HepG2 (cell line): Measurements from ENCODE around the gene SERPINB10. TPM values are rescaled to one million over a fixed set of nuclear protein-coding genes. Genes with fewer than 3 reads are reported as not detected.

ENCODE experiments used
- ARID2 ChIP-seq: sonication (generic); formaldehyde crosslinking; IDR thresholded peaks from 2 replicates; pipeline ENCODE4 v1.8.1; 2022; ENCODE audit warnings: mild to moderate bottlenecking, missing genetic modification reagents, borderline replicate concordance
- FOXK2 ChIP-seq: fragments of 450-650 bp; IDR thresholded peaks from 2 replicates; pipeline ENCODE4 v1.6.1; 2016
- HMG20A ChIP-seq: IDR thresholded peaks from 2 replicates; pipeline ENCODE4 v1.6.1; 2016; ENCODE audit warnings: borderline replicate concordance
- HOXA3 ChIP-seq: sonication (generic); formaldehyde crosslinking; IDR thresholded peaks from 2 replicates; pipeline ENCODE4 v1.5.0; 2020; ENCODE audit warnings: missing genetic modification reagents
- KLF13 ChIP-seq: sonication (generic); formaldehyde crosslinking; IDR thresholded peaks from 2 replicates; pipeline ENCODE4 v1.4.0; 2020; ENCODE audit warnings: mild to moderate bottlenecking, missing genetic modification reagents
- SYNCRIP ChIP-seq: fragments of 200-400 bp; formaldehyde crosslinking; IDR thresholded peaks from 2 replicates; pipeline ENCODE4 v1.6.1; 2018; ENCODE audit warnings: mild to moderate bottlenecking, low read depth, low read length; ENCODE audit not compliant: insufficient read depth
- THYN1 ChIP-seq: sonication (generic); formaldehyde crosslinking; IDR thresholded peaks from 2 replicates; pipeline ENCODE4 v1.8.1; 2023; ENCODE audit warnings: low read depth, mild to moderate bottlenecking, moderate library complexity, missing genetic modification reagents, borderline replicate concordance
- TOPORS ChIP-seq: sonication (generic); formaldehyde crosslinking; IDR thresholded peaks from 2 replicates; pipeline ENCODE4 v1.8.0; 2023; ENCODE audit warnings: mild to moderate bottlenecking, missing genetic modification reagents
- ZFP36 ChIP-seq: fragments of 150-350 bp; IDR thresholded peaks from 2 replicates; pipeline ENCODE4 v1.6.1; 2018; ENCODE audit warnings: borderline replicate concordance, low read length, low read depth; ENCODE audit not compliant: partially characterized antibody
- ZFYVE20 ChIP-seq: sonication (generic); formaldehyde crosslinking; IDR thresholded peaks from 2 replicates; pipeline ENCODE4 v1.8.0; 2023; ENCODE audit warnings: low read depth, mild to moderate bottlenecking, moderate library complexity, missing genetic modification reagents, borderline replicate concordance
- ZNF530 ChIP-seq: sonication (generic); formaldehyde crosslinking; IDR thresholded peaks from 2 replicates; pipeline ENCODE4 v1.5.0; 2020; ENCODE audit warnings: low read depth, mild to moderate bottlenecking, missing genetic modification reagents
- ZNF572 ChIP-seq: sonication (generic); formaldehyde crosslinking; IDR thresholded peaks from 2 replicates; pipeline ENCODE4 v1.5.1; 2020; ENCODE audit warnings: mild to moderate bottlenecking, missing genetic modification reagents
- ZNF713 ChIP-seq: sonication (generic); formaldehyde crosslinking; IDR thresholded peaks from 2 replicates; pipeline ENCODE4 v1.4.0; 2020; ENCODE audit warnings: mild to moderate bottlenecking, missing genetic modification reagents
- ZNF749 ChIP-seq: sonication (generic); formaldehyde crosslinking; IDR thresholded peaks from 2 replicates; pipeline ENCODE4 v1.8.0; 2022; ENCODE audit warnings: mild to moderate bottlenecking, missing genetic modification reagents, moderate library complexity, borderline replicate concordance
- polyA plus RNA-seq, 8 experiments: library from polyadenylated mRNA; depleted of rRNA in 3 of 8; stranded (reverse) in 7 of 8; unstranded in 1 of 8; fragments of >200 nt; fragmentation: Illumina TruSeq in 4 of 8; extraction: Trizol in 4 of 8; gene quantifications; 2 replicates each; pipeline versions ENCODE4 v1.2.1 to v1.2.3, GENCODE V29; 2011 to 2016; ENCODE audit warnings: low read depth in 4 of 8, missing spikeins in 1 of 8, mixed read lengths in 1 of 8; ENCODE audit not compliant: insufficient read depth in 1 of 8
- total RNA-seq, 5 experiments: library from RNA; depleted of rRNA; stranded (reverse); fragments of >200 nt; fragmentation: Illumina TruSeq; extraction: Trizol; gene quantifications; 2 replicates each; pipeline ENCODE4 v1.2.3, GENCODE V29; 2016; ENCODE audit warnings: low read depth in 1 of 5
- TF ChIP-seq, protein P1 (sequence below): sonication (generic); formaldehyde crosslinking; IDR thresholded peaks from 2 replicates; pipeline ENCODE4 v1.5.0; 2020; ENCODE audit warnings: mild to moderate bottlenecking, missing genetic modification reagents
- TF ChIP-seq, protein P2 (sequence below): sonication (generic); formaldehyde crosslinking; conservative IDR thresholded peaks from 2 replicates; pipeline ENCODE4 v1.8.0; 2022; ENCODE audit warnings: low read depth, missing genetic modification reagents
- TF ChIP-seq, protein P3 (sequence below): sonication (generic); formaldehyde crosslinking; IDR thresholded peaks from 2 replicates; pipeline ENCODE4 v1.4.0; 2020; ENCODE audit warnings: missing genetic modification reagents
- TF ChIP-seq, protein P4 (sequence below): sonication (generic); formaldehyde crosslinking; conservative IDR thresholded peaks from 2 replicates; pipeline ENCODE4 v1.4.0; 2020; ENCODE audit warnings: mild to moderate bottlenecking, missing genetic modification reagents, moderate library complexity

SERPINB10 gene
- total and polyA plus RNA-seq, 2 of the 13 experiments (the other 11 are each of a cell fraction or from before 2014, with no cell fraction given) = not detected

DNA sequence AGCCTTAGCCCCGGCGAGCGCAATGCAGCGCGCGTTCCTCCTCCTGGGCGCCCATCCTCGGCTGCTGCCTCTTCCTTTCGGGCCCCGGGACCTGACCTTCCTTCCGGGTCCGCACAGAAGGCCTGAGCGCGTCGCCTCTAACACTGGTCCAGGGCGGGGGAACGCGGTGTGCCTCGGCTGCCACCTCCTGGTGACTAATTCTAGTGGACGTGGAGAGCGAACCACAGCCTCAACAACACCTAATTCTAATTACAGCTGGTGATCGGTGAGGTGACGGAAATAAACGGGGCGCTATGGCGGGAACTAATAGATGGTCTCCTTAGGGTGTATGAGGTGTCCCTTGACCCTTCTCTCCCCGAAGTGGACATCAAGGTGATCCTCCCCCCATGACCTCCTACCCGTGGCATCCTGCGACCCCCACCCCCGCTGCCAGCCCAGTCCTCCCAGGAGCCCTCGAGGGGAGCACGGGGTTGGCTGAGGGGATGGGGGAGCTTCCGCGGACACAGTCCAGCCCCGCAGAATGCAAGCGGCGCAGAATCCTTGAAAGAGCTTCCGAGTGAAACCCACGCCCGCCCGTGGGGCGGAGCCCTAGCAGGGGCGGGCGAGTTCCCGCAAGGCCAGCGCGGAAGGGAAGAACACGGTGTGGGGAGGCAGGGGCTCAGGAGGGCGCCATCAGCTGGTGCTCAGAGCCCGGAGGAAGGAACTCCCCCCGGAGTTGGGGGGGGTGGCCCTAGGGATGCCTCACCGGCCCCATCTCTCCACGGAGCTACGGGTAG lies 28.6 kb downstream of the SERPINB10 start (continued):
- TF ChIP-seq SYNCRIP = no peak
- no peak for TF ChIP-seq ZFYVE20 (CRISPR knock-in tag)
- no peak for TF ChIP-seq KLF13 (CRISPR knock-in tag)
- TF ChIP-seq, protein P1, sequence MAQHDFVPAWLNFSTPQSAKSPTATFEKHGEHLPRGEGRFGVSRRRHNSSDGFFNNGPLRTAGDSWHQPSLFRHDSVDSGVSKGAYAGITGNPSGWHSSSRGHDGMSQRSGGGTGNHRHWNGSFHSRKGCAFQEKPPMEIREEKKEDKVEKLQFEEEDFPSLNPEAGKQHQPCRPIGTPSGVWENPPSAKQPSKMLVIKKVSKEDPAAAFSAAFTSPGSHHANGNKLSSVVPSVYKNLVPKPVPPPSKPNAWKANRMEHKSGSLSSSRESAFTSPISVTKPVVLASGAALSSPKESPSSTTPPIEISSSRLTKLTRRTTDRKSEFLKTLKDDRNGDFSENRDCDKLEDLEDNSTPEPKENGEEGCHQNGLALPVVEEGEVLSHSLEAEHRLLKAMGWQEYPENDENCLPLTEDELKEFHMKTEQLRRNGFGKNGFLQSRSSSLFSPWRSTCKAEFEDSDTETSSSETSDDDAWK (CRISPR knock-in tag) = no peak
- TF ChIP-seq FOXK2 = no peak
- TF ChIP-seq ZNF749 (CRISPR knock-in tag) = no peak
- no peak for TF ChIP-seq ZNF572
- TF ChIP-seq TOPORS (CRISPR knock-in tag) = no peak
- TF ChIP-seq, protein P2, sequence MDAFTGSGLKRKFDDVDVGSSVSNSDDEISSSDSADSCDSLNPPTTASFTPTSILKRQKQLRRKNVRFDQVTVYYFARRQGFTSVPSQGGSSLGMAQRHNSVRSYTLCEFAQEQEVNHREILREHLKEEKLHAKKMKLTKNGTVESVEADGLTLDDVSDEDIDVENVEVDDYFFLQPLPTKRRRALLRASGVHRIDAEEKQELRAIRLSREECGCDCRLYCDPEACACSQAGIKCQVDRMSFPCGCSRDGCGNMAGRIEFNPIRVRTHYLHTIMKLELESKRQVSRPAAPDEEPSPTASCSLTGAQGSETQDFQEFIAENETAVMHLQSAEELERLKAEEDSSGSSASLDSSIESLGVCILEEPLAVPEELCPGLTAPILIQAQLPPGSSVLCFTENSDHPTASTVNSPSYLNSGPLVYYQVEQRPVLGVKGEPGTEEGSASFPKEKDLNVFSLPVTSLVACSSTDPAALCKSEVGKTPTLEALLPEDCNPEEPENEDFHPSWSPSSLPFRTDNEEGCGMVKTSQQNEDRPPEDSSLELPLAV (CRISPR knock-in tag) = no peak
- no peak for TF ChIP-seq THYN1 (CRISPR knock-in tag)
- no peak for TF ChIP-seq ARID2 (CRISPR knock-in tag)
- no peak for TF ChIP-seq HMG20A (CRISPR knock-in tag)
- no peak for TF ChIP-seq HOXA3 (CRISPR knock-in tag)
- TF ChIP-seq ZNF530 (CRISPR knock-in tag) = no peak
- TF ChIP-seq ZNF713 (CRISPR knock-in tag) = no peak
- TF ChIP-seq, protein P3, sequence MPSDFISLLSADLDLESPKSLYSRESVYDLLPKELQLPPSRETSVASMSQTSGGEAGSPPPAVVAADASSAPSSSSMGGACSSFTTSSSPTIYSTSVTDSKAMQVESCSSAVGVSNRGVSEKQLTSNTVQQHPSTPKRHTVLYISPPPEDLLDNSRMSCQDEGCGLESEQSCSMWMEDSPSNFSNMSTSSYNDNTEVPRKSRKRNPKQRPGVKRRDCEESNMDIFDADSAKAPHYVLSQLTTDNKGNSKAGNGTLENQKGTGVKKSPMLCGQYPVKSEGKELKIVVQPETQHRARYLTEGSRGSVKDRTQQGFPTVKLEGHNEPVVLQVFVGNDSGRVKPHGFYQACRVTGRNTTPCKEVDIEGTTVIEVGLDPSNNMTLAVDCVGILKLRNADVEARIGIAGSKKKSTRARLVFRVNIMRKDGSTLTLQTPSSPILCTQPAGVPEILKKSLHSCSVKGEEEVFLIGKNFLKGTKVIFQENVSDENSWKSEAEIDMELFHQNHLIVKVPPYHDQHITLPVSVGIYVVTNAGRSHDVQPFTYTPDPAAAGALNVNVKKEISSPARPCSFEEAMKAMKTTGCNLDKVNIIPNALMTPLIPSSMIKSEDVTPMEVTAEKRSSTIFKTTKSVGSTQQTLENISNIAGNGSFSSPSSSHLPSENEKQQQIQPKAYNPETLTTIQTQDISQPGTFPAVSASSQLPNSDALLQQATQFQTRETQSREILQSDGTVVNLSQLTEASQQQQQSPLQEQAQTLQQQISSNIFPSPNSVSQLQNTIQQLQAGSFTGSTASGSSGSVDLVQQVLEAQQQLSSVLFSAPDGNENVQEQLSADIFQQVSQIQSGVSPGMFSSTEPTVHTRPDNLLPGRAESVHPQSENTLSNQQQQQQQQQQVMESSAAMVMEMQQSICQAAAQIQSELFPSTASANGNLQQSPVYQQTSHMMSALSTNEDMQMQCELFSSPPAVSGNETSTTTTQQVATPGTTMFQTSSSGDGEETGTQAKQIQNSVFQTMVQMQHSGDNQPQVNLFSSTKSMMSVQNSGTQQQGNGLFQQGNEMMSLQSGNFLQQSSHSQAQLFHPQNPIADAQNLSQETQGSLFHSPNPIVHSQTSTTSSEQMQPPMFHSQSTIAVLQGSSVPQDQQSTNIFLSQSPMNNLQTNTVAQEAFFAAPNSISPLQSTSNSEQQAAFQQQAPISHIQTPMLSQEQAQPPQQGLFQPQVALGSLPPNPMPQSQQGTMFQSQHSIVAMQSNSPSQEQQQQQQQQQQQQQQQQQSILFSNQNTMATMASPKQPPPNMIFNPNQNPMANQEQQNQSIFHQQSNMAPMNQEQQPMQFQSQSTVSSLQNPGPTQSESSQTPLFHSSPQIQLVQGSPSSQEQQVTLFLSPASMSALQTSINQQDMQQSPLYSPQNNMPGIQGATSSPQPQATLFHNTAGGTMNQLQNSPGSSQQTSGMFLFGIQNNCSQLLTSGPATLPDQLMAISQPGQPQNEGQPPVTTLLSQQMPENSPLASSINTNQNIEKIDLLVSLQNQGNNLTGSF (CRISPR knock-in tag) = no peak
- TF ChIP-seq, protein P4, sequence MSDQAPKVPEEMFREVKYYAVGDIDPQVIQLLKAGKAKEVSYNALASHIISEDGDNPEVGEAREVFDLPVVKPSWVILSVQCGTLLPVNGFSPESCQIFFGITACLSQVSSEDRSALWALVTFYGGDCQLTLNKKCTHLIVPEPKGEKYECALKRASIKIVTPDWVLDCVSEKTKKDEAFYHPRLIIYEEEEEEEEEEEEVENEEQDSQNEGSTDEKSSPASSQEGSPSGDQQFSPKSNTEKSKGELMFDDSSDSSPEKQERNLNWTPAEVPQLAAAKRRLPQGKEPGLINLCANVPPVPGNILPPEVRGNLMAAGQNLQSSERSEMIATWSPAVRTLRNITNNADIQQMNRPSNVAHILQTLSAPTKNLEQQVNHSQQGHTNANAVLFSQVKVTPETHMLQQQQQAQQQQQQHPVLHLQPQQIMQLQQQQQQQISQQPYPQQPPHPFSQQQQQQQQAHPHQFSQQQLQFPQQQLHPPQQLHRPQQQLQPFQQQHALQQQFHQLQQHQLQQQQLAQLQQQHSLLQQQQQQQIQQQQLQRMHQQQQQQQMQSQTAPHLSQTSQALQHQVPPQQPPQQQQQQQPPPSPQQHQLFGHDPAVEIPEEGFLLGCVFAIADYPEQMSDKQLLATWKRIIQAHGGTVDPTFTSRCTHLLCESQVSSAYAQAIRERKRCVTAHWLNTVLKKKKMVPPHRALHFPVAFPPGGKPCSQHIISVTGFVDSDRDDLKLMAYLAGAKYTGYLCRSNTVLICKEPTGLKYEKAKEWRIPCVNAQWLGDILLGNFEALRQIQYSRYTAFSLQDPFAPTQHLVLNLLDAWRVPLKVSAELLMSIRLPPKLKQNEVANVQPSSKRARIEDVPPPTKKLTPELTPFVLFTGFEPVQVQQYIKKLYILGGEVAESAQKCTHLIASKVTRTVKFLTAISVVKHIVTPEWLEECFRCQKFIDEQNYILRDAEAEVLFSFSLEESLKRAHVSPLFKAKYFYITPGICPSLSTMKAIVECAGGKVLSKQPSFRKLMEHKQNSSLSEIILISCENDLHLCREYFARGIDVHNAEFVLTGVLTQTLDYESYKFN = no peak
- no peak for TF ChIP-seq ZFP36
